Lower lobe of right lung (tissue), 2 donors: ENCODE results near the gene PIGU. TPM values are rescaled to one million over a fixed set of nuclear protein-coding genes. Genes with fewer than 3 reads are reported as not detected.

Source experiments
- ATAC-seq, 2 donors: fragments of 200-7000 bp; cut with Tn5 transposase; one replicate each; pipeline ENCODE4 v1.9.1; 2020 to 2022; ENCODE audit warnings: mild to moderate bottlenecking in 2 of 2, moderate library complexity in 2 of 2
- DNase-seq: peaks from one replicate; pipeline ENCODE4 v3.0.0-alpha.2; 2020
- H3K27ac ChIP-seq: fragments of 200-600 bp; one replicate; pipeline ENCODE4 v1.8.0; 2022
- H3K27me3 ChIP-seq: fragments of 200-600 bp; one replicate; pipeline ENCODE4 v1.8.0; 2022; ENCODE audit warnings: low read depth
- H3K36me3 ChIP-seq: fragments of 200-600 bp; one replicate; pipeline ENCODE4 v1.8.0; 2022; ENCODE audit warnings: mild to moderate bottlenecking
- H3K4me1 ChIP-seq: fragments of 200-600 bp; one replicate; pipeline ENCODE4 v1.8.0; 2022
- H3K4me3 ChIP-seq: fragments of 200-600 bp; one replicate; pipeline ENCODE4 v1.8.0; 2022; ENCODE audit warnings: mild to moderate bottlenecking
- H3K9me3 ChIP-seq: fragments of 200-600 bp; one replicate; pipeline ENCODE4 v1.8.0; 2022
- intact Hi-C: fragments of 100-400 bp; cut with DNase I; formaldehyde crosslinking; loops from one replicate; pipeline ENCODE4 v1.11.0; 2022
- total RNA-seq: library from RNA; stranded (reverse); fragmentation: NEBNext Ultra II Directional; extraction: Animal tissue kit (Norgen Biotek cat#: 25700); gene quantifications from one replicate; pipeline ENCODE4 v1.2.1, GENCODE V29; 2021
- TF ChIP-seq, protein P1 (sequence below): fragments of 200-600 bp; IDR thresholded peaks from one replicate; pipeline ENCODE4 v1.8.0; 2022; ENCODE audit warnings: antibody characterized with exemption, mild to moderate bottlenecking
- donor health status: DM: no; HTN: yes; CAD: no; lungs with severe emphysema.

PIGU gene
- total RNA-seq, 1 donor from 2014 or later = 13.8 TPM

- Histone ChIP-seq H3K36me3 (peaks cover 86% of the 10 kb centered on the region), H3K27ac (no peak overlapping the region), H3K9me3 (no peaks in the 10 kb centered on the region), H3K27me3 (no peaks in the 10 kb centered on the region), H3K4me3 (no peak overlapping the region), H3K4me1 (no peaks in the 10 kb centered on the region)
- DNase-seq (peak; percentile 69), ATAC-seq (peak; percentile 81)
- TF ChIP-seq, protein P1, sequence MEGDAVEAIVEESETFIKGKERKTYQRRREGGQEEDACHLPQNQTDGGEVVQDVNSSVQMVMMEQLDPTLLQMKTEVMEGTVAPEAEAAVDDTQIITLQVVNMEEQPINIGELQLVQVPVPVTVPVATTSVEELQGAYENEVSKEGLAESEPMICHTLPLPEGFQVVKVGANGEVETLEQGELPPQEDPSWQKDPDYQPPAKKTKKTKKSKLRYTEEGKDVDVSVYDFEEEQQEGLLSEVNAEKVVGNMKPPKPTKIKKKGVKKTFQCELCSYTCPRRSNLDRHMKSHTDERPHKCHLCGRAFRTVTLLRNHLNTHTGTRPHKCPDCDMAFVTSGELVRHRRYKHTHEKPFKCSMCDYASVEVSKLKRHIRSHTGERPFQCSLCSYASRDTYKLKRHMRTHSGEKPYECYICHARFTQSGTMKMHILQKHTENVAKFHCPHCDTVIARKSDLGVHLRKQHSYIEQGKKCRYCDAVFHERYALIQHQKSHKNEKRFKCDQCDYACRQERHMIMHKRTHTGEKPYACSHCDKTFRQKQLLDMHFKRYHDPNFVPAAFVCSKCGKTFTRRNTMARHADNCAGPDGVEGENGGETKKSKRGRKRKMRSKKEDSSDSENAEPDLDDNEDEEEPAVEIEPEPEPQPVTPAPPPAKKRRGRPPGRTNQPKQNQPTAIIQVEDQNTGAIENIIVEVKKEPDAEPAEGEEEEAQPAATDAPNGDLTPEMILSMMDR = peak; percentile 83
- intact Hi-C loops = no loop called here
These were observed 138.2 kb downstream of the PIGU start for GRCh38 chr20:34538671-34539123.

DNA sequence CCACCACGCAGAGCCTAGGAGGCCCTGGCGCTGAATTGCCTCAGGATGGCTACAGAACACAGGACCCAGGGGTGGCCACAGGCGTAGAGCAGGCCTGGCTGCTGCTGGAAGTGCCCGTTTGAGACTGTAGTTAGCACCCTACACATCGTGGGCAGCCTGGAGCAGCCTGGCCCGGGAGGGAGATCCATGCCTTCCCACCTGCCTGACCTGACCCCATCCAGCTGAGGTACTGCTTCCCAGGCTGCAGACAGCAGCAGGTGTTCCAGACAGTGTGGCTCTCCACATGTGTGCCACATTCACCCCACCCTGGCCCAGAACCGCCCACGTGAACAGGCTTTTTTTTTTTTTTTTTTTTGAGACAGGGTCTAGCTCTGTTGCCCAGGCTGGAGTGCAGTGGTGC lies 139.2 kb downstream of the PIGU start:
- peaks cover 96% of the 10 kb centered on the region for H3K36me3 ChIP-seq
- peak in 1 of 2 donors; percentile 6 for ATAC-seq

DNA sequence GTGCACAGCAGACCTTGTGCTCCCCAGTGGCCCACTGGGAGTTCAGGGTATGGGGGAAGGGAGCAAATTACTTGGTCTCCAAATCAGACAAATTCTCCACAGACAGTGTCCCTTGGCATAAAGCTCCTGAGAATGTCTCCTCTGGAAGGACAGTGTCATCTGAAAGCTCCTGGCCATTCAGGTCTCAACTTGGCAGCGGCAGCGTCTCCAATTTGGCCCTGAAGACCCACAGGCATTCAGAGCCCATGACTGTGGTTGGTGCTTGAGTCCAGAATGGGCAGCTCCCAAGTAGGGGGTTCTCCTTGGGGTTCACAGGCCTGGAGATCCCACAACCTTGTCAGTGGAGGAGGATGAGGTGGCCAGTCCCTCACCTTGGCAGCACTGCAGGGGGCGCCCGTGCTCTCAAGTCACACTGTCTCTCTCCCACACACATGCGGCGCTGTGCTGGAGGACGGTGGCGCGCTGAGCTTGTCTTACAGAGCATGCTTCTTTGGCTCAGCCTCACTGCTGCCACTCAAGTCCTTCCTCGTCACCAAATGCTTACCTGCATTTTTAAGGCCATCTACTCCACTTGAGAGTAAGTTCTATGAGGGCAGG lies 140.0 kb downstream of the PIGU start:
- intact Hi-C loops = no loop called here
- no peak overlapping the region for H3K27ac ChIP-seq
- DNase-seq = peak; percentile 65
- peak; percentile 11 to 39 for ATAC-seq
- H3K4me3 ChIP-seq = no peak overlapping the region
- H3K4me1 ChIP-seq = no peaks in the 10 kb centered on the region
- H3K36me3 ChIP-seq = peaks cover 94% of the 10 kb centered on the region
- no peaks in the 10 kb centered on the region for H3K27me3 ChIP-seq
- H3K9me3 ChIP-seq = no peaks in the 10 kb centered on the region
- TF ChIP-seq, protein P1 = peak; percentile 33

More for the DNA sequence above, 139.2 kb downstream of the PIGU start:
- no peak overlapping the region for H3K27ac ChIP-seq
- intact Hi-C loops = no loop called here
- peak; percentile 33 for DNase-seq
- H3K27me3 ChIP-seq = no peaks in the 10 kb centered on the region
- TF ChIP-seq, protein P1 = no peak
- H3K4me3 ChIP-seq = no peak overlapping the region
- no peaks in the 10 kb centered on the region for H3K4me1 ChIP-seq
- H3K9me3 ChIP-seq = no peaks in the 10 kb centered on the region

DNA sequence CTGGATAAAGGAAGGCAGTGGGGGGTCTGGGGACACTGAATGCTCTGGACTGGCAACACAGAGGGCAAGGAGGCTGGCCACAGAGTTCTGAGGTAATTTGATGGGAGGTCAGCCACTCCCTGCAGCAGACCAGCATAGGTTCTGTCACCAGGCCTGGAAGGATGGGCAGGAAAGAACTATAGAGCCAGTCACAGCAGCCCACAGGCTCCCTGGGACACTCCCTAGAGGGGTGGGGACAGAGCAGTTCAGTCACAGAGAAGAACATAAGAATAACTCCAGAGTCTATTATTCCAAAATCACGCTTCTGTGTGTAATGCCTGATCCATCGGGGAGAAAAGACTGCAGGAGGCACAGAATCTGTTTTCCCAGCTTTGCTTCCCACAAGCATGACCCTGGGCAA lies 141.0 kb downstream of the PIGU start:
- H3K4me3 ChIP-seq = no peak overlapping the region
- peaks cover 94% of the 10 kb centered on the region for H3K36me3 ChIP-seq
- no peaks in the 10 kb centered on the region for H3K9me3 ChIP-seq
- H3K27ac ChIP-seq = no peak overlapping the region
- no peaks in the 10 kb centered on the region for H3K27me3 ChIP-seq
- DNase-seq (no peak), ATAC-seq (no peak)
- no peaks in the 10 kb centered on the region for H3K4me1 ChIP-seq
- TF ChIP-seq, protein P1 = no peak
- intact Hi-C loops = no loop called here

GRCh38 chr20:34535301-34535840 lies 141.5 kb downstream of the PIGU start:
- DNase-seq = peak; percentile 27
- TF ChIP-seq, protein P1 = no peak
- H3K4me1 ChIP-seq = peaks cover 4% of the 10 kb centered on the region
- intact Hi-C loops = no loop called here
- H3K9me3 ChIP-seq = no peaks in the 10 kb centered on the region
- H3K4me3 ChIP-seq = no peak overlapping the region
- no peak for ATAC-seq
- no peaks in the 10 kb centered on the region for H3K27me3 ChIP-seq
- H3K36me3 ChIP-seq = peaks cover 94% of the 10 kb centered on the region
- no peak overlapping the region for H3K27ac ChIP-seq
